RWPE1 (cell line): ENCODE data around the gene MEIKIN.

Experiments used
- CTCF ChIA-PET: fragments of 350-600 bp; sonication (Branson Sonifier 250); formaldehyde crosslinking; extraction: SDS; loops from one replicate; lab custom pipeline; 2021; lab: Yijun Ruan, JAX
- POLR2A ChIA-PET: fragments of 400-600 bp; formaldehyde crosslinking; extraction: SDS; loops from one replicate; lab custom pipeline; 2020; ENCODE audit warnings: antibody characterized with exemption; ENCODE audit not compliant: low non-redundant PET; lab: Yijun Ruan, JAX
- DNase-seq: peaks from one replicate; pipeline ENCODE4 v3.0.0; 2012; ENCODE audit warnings: low spot score
- H3K27ac ChIP-seq: fragments of 450-650 bp; 2 replicates; pipeline ENCODE4 v1.5.1; 2017
- TF ChIP-seq, protein P1 (sequence below): fragments of 450-650 bp; conservative IDR thresholded peaks from 2 replicates; pipeline ENCODE4 v1.5.1; 2017; ENCODE audit warnings: low read depth, mild to moderate bottlenecking

MEIKIN gene

DNA sequence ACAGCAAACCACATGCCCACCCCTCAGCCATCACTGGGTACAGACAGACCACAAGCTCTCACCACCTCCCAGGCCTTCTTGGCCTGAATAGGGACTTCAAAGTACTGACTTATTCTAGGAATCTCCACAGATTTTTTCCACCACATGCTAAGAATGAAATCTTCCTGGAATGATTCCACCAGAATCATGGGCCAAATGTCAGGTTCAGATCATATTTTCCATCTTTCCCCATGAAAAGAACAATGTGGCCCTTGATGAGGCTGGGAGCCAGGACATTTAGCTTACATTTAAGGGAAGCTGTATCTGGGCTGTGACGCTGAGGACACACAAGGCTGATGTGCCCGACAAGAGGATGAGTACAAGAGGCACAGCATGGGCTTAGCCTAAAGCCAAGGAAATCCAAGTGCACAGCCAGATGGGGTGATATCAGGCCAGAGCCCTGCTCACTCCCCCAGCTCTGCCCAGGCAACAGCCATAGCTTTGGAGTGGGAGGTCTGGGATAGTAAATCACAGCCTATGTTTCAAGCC, 37.8 kb upstream of the MEIKIN start:
- TF ChIP-seq, protein P1, sequence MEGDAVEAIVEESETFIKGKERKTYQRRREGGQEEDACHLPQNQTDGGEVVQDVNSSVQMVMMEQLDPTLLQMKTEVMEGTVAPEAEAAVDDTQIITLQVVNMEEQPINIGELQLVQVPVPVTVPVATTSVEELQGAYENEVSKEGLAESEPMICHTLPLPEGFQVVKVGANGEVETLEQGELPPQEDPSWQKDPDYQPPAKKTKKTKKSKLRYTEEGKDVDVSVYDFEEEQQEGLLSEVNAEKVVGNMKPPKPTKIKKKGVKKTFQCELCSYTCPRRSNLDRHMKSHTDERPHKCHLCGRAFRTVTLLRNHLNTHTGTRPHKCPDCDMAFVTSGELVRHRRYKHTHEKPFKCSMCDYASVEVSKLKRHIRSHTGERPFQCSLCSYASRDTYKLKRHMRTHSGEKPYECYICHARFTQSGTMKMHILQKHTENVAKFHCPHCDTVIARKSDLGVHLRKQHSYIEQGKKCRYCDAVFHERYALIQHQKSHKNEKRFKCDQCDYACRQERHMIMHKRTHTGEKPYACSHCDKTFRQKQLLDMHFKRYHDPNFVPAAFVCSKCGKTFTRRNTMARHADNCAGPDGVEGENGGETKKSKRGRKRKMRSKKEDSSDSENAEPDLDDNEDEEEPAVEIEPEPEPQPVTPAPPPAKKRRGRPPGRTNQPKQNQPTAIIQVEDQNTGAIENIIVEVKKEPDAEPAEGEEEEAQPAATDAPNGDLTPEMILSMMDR = no peak
- no peak for DNase-seq
- CTCF ChIA-PET = interaction anchor here (0.7 kb wide), 1 partner anchor 11 kb away, joined by 4 read pairs; no protein-coding TSS in a partner anchor
- H3K27ac ChIP-seq = no peak overlapping the region
- POLR2A ChIA-PET = no interaction called here

DNA sequence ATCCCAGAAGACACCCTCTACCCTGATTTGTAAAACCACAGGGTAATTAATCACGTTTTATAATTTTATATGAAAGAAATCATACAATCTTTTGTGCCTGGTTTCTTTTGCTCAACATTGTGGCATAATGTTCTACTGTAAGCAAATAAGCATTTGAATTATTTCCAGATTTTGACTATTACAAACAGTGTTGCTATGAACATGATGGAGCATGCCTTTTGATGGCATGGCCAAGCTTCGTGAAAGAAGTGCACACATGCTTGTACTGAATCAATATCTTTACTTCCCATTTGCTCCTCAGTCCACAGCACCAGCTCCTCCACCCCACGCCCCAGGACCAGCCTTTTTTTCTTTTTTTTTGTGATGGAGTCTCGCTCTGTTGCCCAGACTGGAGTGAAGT, 36.1 kb upstream of the MEIKIN start:
- no peak for DNase-seq
- ChIA-PET CTCF (interaction anchor here (0.6 kb wide), 2 partner anchors 26 to 1426 kb away, joined by 3 to 4 read pairs; no protein-coding TSS in a partner anchor), POLR2A (no interaction called here)
- TF ChIP-seq, protein P1 = no peak
- no peak overlapping the region for H3K27ac ChIP-seq

DNA sequence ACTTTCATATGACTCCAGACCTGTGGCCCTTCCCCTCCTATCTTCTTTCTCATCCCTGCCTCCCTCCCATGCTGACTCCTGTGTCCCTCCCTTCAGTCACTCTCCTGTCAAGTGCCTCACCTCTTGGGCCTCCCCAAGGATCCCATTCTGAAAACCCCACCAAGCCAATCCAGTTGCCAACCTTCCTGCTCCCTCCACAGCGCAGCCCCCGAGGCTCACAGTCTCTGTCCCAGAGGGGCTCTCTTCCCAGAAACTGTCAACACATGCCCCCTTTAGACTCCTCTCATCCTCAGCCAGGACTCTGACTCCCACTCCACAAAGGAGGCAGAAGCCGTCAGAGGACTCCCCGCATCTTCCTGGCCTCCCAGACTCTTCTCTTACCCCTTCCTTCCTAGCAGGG, 35.2 kb upstream of the MEIKIN start:
- TF ChIP-seq, protein P1 = no peak
- ChIA-PET POLR2A (no interaction called here), CTCF (interaction anchor here (0.6 kb wide), 1 partner anchor 1425 kb away, joined by 4 read pairs; no protein-coding TSS in a partner anchor)
- no peak for DNase-seq
- no peak overlapping the region for H3K27ac ChIP-seq

DNA sequence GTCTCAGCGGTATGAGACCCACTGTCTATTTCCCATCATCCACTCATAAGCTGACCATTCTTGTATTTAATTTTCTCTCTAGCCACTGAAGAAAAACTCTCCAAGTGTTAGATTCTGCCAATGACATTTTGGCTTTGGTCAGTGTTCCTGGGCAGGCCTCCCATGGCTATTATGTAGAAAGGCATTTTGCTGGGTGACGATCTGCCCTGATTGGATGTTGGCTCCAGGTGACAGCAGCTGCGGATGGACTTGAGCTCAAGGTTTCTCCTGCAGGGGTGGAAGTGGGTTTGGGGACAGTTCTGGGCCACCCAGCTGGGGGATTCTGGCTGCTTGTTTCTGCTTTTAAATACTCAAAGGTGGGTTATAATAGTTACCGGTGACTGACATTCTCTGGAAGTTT, 34.4 kb upstream of the MEIKIN start:
- ChIA-PET CTCF (no interaction called here), POLR2A (no interaction called here)
- TF ChIP-seq, protein P1 = no peak
- DNase-seq = no peak
- no peak overlapping the region for H3K27ac ChIP-seq

DNA sequence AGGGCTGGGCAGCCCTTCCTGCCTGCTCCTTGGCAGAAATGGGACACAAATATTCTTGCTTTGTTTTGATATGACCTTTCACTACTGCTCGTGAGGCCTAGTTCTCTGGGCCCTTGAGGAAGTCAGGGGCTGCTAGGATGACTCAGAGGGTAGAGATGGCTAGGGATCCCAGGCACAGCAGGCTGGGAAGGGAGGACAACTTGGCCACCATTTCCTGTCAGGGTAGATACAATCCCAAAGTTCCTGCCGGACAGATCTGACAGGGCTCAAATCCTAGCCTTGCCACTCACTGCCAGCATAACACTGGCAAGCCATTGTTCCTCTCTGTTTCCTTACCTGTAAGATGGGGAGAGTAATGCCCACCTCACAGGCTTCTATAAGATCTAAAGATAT, 31.7 kb upstream of the MEIKIN start:
- H3K27ac ChIP-seq = no peak overlapping the region
- TF ChIP-seq, protein P1 = no peak
- no peak for DNase-seq
- ChIA-PET CTCF (no interaction called here), POLR2A (no interaction called here)

DNA sequence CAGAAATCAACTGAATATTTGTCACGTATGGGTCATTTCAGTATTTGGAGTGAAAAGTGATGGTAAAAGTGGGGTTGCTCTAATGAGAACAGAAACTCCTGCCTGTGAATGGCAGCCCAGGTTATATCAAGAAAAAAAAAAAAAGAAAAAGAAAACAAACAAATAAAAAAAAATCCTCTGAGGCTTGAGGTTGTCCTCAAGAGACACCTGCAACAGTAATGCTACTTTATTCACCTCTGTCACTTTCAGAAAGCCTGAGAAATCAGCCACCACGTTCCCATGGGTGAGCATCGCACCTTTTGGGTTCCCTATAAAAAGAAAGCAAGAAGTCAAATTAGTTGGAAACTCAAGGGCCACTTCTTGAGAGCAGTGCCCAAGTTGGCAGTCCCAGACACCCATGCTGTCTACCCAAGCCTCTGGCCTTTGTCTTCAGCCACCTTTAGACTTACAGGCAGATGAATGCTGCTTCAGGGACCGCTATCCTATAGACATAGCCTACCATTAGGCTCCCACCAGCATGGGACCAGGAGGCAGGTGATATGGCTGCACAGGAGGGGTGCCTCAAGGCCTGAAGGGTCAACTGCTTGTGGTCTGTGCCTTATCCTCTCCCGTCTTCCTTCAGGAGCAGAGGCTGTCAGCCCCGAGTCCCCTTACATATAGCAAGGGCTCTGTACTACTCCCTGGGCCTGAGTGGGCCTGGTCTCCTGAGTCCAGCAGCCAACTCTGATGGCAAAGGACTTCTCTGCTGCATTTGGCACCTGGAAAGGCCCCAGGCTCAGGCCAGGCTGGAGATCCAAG, 31.1 kb upstream of the MEIKIN start:
- H3K27ac ChIP-seq = no peak overlapping the region
- CTCF ChIA-PET = no interaction called here

More for the DNA sequence above, 31.1 kb upstream of the MEIKIN start:
- POLR2A ChIA-PET = no interaction called here
- TF ChIP-seq, protein P1 = no peak
- DNase-seq = no peak
